ENCODE results near the gene FGF14.

GRCh38 chr13:102225892-102226291 lies 176.0 kb downstream of the FGF14 start:
- no peak for TF ChIP-seq ZNF274 (IDR thresholded peaks at IDR 0.05; ENCODE audit: low read depth, low read length)
- no peak for TF ChIP-seq YY1 (IDR thresholded peaks at IDR 0.05; ENCODE audit: insufficient read depth, insufficient read length)
